DND-41 (cell line): ENCODE results near the gene ADAM33.

Experiments used
- ATAC-seq: fragments of 200-7000 bp; cut with Tn5 transposase; 3 replicates; pipeline ENCODE4 v1.9.1; 2021; ENCODE audit warnings: low read depth; ENCODE audit not compliant: insufficient read depth
- DNase-seq: peaks from one replicate; pipeline ENCODE4 v3.0.0-alpha.2; 2020
- H2AFZ ChIP-seq: 2 replicates; pipeline ENCODE4 v1.6.0; 2012; ENCODE audit warnings: low read depth, low read length
- H3K27ac ChIP-seq: 2 replicates; pipeline ENCODE4 v1.5.1; 2012; ENCODE audit warnings: low read length, inconsistent platforms
- H3K27me3 ChIP-seq: fragments of 200-600 bp; sonication (generic); 2 replicates; pipeline ENCODE4 v1.6.0; 2012; ENCODE audit warnings: low read length, mild to moderate bottlenecking, inconsistent platforms; ENCODE audit not compliant: insufficient read depth, poor library complexity
- H3K36me3 ChIP-seq: 2 replicates; pipeline ENCODE4 v1.5.1; 2012; ENCODE audit warnings: low read length, inconsistent platforms; ENCODE audit not compliant: insufficient read depth
- H3K4me1 ChIP-seq: 2 replicates; pipeline ENCODE4 v1.5.1; 2012; ENCODE audit warnings: mild to moderate bottlenecking, low read length; ENCODE audit not compliant: insufficient read depth
- H3K4me2 ChIP-seq: 2 replicates; pipeline ENCODE4 v1.6.0; 2012; ENCODE audit warnings: mild to moderate bottlenecking, moderate library complexity, low read length, inconsistent platforms; ENCODE audit not compliant: insufficient read depth
- H3K4me3 ChIP-seq, 2 experiments: fragments of 200-600 bp in 1 of 2; shearing (Covaris generic) in 1 of 2; 2 replicates each; pipeline ENCODE4 v1.5.1; 2012 to 2016; ENCODE audit warnings: inconsistent platforms in 2 of 2, low read length in 2 of 2, mild to moderate bottlenecking in 2 of 2, low read depth in 1 of 2, moderate library complexity in 1 of 2
- H3K79me2 ChIP-seq: 2 replicates; pipeline ENCODE4 v1.6.0; 2012; ENCODE audit warnings: low read length, inconsistent platforms; ENCODE audit not compliant: insufficient read depth
- H3K9ac ChIP-seq: 2 replicates; pipeline ENCODE4 v1.6.0; 2012; ENCODE audit warnings: low read depth, mild to moderate bottlenecking, inconsistent platforms, low read length, moderate library complexity
- H3K9me3 ChIP-seq: 2 replicates; pipeline ENCODE4 v1.5.1; 2012; ENCODE audit warnings: low read length, moderate library complexity, mild to moderate bottlenecking, inconsistent platforms; ENCODE audit not compliant: insufficient read depth, severe bottlenecking
- H4K20me1 ChIP-seq: 2 replicates; pipeline ENCODE4 v1.6.0; 2012; ENCODE audit warnings: low read length; ENCODE audit not compliant: insufficient read depth
- CTCF ChIP-seq: IDR thresholded peaks from 2 replicates; pipeline ENCODE4 v1.5.1; 2012; ENCODE audit warnings: borderline replicate concordance, low read length, moderate library complexity, mild to moderate bottlenecking; ENCODE audit not compliant: poor library complexity, severe bottlenecking; ENCODE audit errors: extremely low read depth
- EZH2 ChIP-seq: IDR thresholded peaks from 3 replicates; pipeline ENCODE4 v1.6.1; 2012; ENCODE audit warnings: borderline replicate concordance, low read depth, mild to moderate bottlenecking, moderate library complexity, low read length, inconsistent platforms; ENCODE audit not compliant: severe bottlenecking

The ADAM33 gene

GRCh38 chr20:3697588-3698305, 15.9 kb upstream of the ADAM33 start:
- no peaks in the 10 kb centered on the region for H3K36me3 ChIP-seq
- H3K4me3 ChIP-seq = no peak overlapping the region
- DNase-seq (no peak), ATAC-seq (no peak)
- H2AFZ ChIP-seq = no peak overlapping the region
- H4K20me1 ChIP-seq = no peaks in the 10 kb centered on the region; the same call in 1 of the 2 replicates
- H3K27ac ChIP-seq = no peak overlapping the region
- no peak overlapping the region for H3K9ac ChIP-seq
- no peak overlapping the region for H3K4me2 ChIP-seq
- no peaks in the 10 kb centered on the region for H3K4me1 ChIP-seq
- H3K9me3 ChIP-seq = no peaks in the 10 kb centered on the region
- H3K27me3 ChIP-seq = no peaks in the 10 kb centered on the region
- TF ChIP-seq EZH2 (no peak), CTCF (no peak)
- no peaks in the 10 kb centered on the region for H3K79me2 ChIP-seq

DNA sequence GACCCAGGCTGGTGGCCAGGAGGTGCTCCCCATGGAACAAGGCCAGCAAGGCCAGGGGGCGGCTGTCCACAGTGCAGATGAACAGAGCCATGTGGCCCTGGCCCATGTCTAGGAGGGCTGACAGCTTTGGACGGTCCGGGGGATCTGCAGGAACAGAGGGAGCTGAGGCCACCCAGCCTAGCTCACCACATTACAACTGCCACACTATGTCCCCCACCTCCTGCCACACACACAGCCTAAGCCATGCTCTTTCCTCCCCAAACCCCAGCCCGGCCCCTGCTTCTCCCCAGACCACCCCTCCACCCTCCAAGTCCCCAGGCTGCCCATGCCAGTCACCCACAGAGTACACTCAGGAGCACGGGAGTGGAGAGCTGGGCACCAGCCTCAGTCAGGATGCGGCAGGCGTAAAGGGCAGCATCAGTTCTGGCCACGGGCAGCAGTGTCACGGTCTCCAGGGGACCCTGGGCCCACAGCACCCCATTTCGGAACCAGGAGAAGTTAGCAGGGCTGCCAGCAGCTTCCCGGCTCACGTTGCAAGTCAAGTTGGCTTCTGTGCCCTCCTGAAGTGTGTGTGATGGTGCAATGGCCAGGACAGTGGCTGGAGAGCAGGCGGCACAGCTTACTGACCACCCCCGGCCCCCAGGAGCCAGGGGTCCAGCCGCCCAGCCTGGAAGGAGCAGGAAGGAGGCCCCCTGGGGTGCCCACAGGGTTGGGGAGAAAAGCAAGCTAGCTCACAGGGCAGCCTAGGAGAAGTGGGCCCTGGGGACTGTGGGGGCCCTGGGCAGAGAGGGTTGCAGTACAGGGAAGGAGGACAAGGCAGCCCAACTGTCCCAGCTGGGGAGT, 15.2 kb upstream of the ADAM33 start:
- Histone ChIP-seq H3K4me2 (no peak overlapping the region), H3K4me3 (no peak overlapping the region), H3K27ac (no peak overlapping the region), H3K9me3 (no peaks in the 10 kb centered on the region), H3K9ac (no peak overlapping the region), H2AFZ (no peak overlapping the region), H3K27me3 (no peaks in the 10 kb centered on the region), H3K4me1 (no peaks in the 10 kb centered on the region), H3K79me2 (no peaks in the 10 kb centered on the region), H3K36me3 (no peaks in the 10 kb centered on the region), H4K20me1 (no peaks in the 10 kb centered on the region; the same call in none of the 2 replicates)
- DNase-seq (no peak), ATAC-seq (no peak)
- no peak for TF ChIP-seq CTCF
- TF ChIP-seq EZH2 = no peak

DNA sequence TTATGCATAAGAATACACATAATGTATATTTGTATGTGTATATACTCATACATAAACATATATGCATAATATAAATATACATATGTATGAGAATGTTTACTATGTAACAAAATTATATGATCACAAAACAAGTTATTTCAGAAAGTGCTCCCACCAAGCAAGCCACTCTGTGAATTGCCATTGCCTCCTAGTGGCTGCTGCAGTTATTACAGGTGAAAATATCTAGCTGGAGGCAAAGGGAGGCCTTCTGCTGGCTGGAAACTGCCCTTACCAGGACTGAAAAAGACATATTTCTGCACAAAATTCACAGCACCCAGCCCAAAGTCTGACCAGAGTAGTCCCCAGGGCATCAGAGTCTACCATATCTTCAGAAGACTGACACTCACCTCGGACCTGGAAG, 14.4 kb upstream of the ADAM33 start:
- H3K4me2 ChIP-seq = no peak overlapping the region
- H3K27me3 ChIP-seq = no peaks in the 10 kb centered on the region
- H3K9me3 ChIP-seq = no peaks in the 10 kb centered on the region
- ATAC-seq (no peak), DNase-seq (no peak)
- H3K79me2 ChIP-seq = no peaks in the 10 kb centered on the region
- H3K36me3 ChIP-seq = no peaks in the 10 kb centered on the region
- no peaks in the 10 kb centered on the region for H3K4me1 ChIP-seq
- TF ChIP-seq CTCF (peak; percentile 64), EZH2 (no peak)
- H4K20me1 ChIP-seq = no peaks in the 10 kb centered on the region; the same call in none of the 2 replicates
- H3K9ac ChIP-seq = no peak overlapping the region
- H3K4me3 ChIP-seq = no peak overlapping the region
- H3K27ac ChIP-seq = no peak overlapping the region
- no peak overlapping the region for H2AFZ ChIP-seq
